ENCODE results near the gene UTS2R.

Gene UTS2R

GRCh38 chr17:82371333-82372248 is at the start of gene UTS2R:
Gene UTS2R, plus strand, starts transcription at chr17:82371765. Its CDS starts 2,560 bp downstream, at chr17:82374325.
- no peak for DNase-seq (ENCODE audit: low read depth)

- no peak for DNase-seq (ENCODE audit: low read depth)
Observed at GRCh38 chr17:82321947-82322466, 49.6 kb upstream of the UTS2R start.

- no peak for DNase-seq (ENCODE audit: low read depth)
Observed at GRCh38 chr17:82322526-82323453, 48.8 kb upstream of the UTS2R start.

- no peak for DNase-seq (ENCODE audit: low read depth)
Observed at GRCh38 chr17:82323514-82324234, 47.9 kb upstream of the UTS2R start.

- DNase-seq (ENCODE audit: low read depth) = no peak
Observed at GRCh38 chr17:82324566-82325285, 46.8 kb upstream of the UTS2R start.

GRCh38 chr17:82325286-82326180 is 46.0 kb upstream of the UTS2R start:
- DNase-seq (ENCODE audit: low read depth) = no peak

GRCh38 chr17:82327289-82327688 is 44.3 kb upstream of the UTS2R start:
- no peak for DNase-seq (ENCODE audit: low read depth)

- DNase-seq (ENCODE audit: low read depth) = no peak
Observed at GRCh38 chr17:82327757-82328140, 43.8 kb upstream of the UTS2R start.

- DNase-seq (ENCODE audit: low read depth) = no peak
Observed at GRCh38 chr17:82328141-82328993, 43.2 kb upstream of the UTS2R start.

- DNase-seq (ENCODE audit: low read depth) = no peak
Observed at GRCh38 chr17:82328994-82329507, 42.5 kb upstream of the UTS2R start.

GRCh38 chr17:82329683-82330321 is 41.8 kb upstream of the UTS2R start:
- DNase-seq (ENCODE audit: low read depth) = no peak

GRCh38 chr17:82330322-82331239 is 41.0 kb upstream of the UTS2R start:
- no peak for DNase-seq (ENCODE audit: low read depth)

GRCh38 chr17:82331345-82331939 is 40.1 kb upstream of the UTS2R start:
- DNase-seq (ENCODE audit: low read depth) = no peak

GRCh38 chr17:82332669-82333278 is 38.8 kb upstream of the UTS2R start:
- DNase-seq (ENCODE audit: low read depth) = no peak

- no peak for DNase-seq (ENCODE audit: low read depth)
Observed at GRCh38 chr17:82333279-82334171, 38.0 kb upstream of the UTS2R start, which contains the start of gene SECTM1. Gene SECTM1, minus strand, starts transcription at chr17:82333766. Its CDS starts 6,526 bp downstream, at chr17:82327240.
